Epithelial cell of esophagus (primary cell): ENCODE measurements around the gene MAL.

Experiments used
- DNase-seq: peaks from one replicate; pipeline ENCODE4 v3.0.0; 2010; ENCODE audit warnings: low read depth
- H3K4me3 ChIP-seq: 2 replicates; pipeline ENCODE4 v1.5.1; 2011; ENCODE audit warnings: mild to moderate bottlenecking, low read length, control low read depth
- CTCF ChIP-seq: IDR thresholded peaks from 2 replicates; pipeline ENCODE4 v1.5.1; 2011; ENCODE audit warnings: low read depth, mild to moderate bottlenecking, low read length, control low read depth, inconsistent platforms; ENCODE audit not compliant: insufficient read depth; ENCODE audit errors: missing control alignments

Gene MAL

GRCh38 chr2:95072424-95072823, 46.9 kb downstream of the MAL start:
- no peak for DNase-seq
- H3K4me3 ChIP-seq: no peak overlapping the region
- TF ChIP-seq CTCF: no peak

GRCh38 chr2:95073856-95074662, 48.6 kb downstream of the MAL start:
- TF ChIP-seq CTCF: no peak
- no peak for DNase-seq
- H3K4me3 ChIP-seq: no peak overlapping the region

- TF ChIP-seq CTCF: no peak
- DNase-seq: no peak
- no peak overlapping the region for H3K4me3 ChIP-seq
These were observed 49.3 kb downstream of the MAL start for GRCh38 chr2:95074663-95075439.

- DNase-seq: no peak
- H3K4me3 ChIP-seq: no peak overlapping the region
- TF ChIP-seq CTCF: no peak
These were observed 50.1 kb downstream of the MAL start for GRCh38 chr2:95075440-95076132.

GRCh38 chr2:95076705-95077529, 51.4 kb downstream of the MAL start:
- TF ChIP-seq CTCF: peak; percentile 82
- peak overlapping the region; percentile 49 for H3K4me3 ChIP-seq
- peak; percentile 76 for DNase-seq

GRCh38 chr2:95077530-95077825, 52.0 kb downstream of the MAL start:
- no peak for TF ChIP-seq CTCF
- no peak overlapping the region for H3K4me3 ChIP-seq

More at GRCh38 chr2:95077530-95077825, 52.0 kb downstream of the MAL start:
- DNase-seq: no peak
